HL-60 (cell line): ENCODE data around the gene LYAR.

Experiments
- DNase-seq, 2 experiments: peaks; one replicate each; pipeline ENCODE4 v3.0.0-alpha.2; 2010 to 2020; ENCODE audit warnings: low read depth in 1 of 2, low spot score in 1 of 2
- H3K27ac ChIP-seq: fragments of 250-450 bp; sonication (Bioruptor Pico); replicated peaks from 2 replicates; pipeline ENCODE4 v1.5.1; 2020; ENCODE audit warnings: mild to moderate bottlenecking, moderate library complexity
- H3K27me3 ChIP-seq: fragments of 250-450 bp; sonication (Bioruptor Pico); 2 replicates; pipeline ENCODE4 v1.5.1; 2021; ENCODE audit warnings: mild to moderate bottlenecking, moderate library complexity; ENCODE audit not compliant: insufficient read depth, poor library complexity, severe bottlenecking
- H3K4me3 ChIP-seq: replicated peaks from 2 replicates; pipeline ENCODE4 v1.5.1; 2011; ENCODE audit warnings: mild to moderate bottlenecking, control low read depth, low read length; ENCODE audit not compliant: insufficient read depth
- GABPA ChIP-seq: IDR thresholded peaks from 2 replicates; pipeline ENCODE4 v1.6.1; 2012; ENCODE audit warnings: low read depth
- POLR2AphosphoS5 ChIP-seq: IDR thresholded peaks from 2 replicates; pipeline ENCODE4 v1.6.1; 2012; ENCODE audit warnings: low read depth
- REST ChIP-seq: IDR thresholded peaks from 2 replicates; pipeline ENCODE4 v1.6.1; 2012; ENCODE audit warnings: low read depth; ENCODE audit not compliant: insufficient replicate concordance
- SPI1 ChIP-seq: IDR thresholded peaks from 2 replicates; pipeline ENCODE4 v1.6.1; 2012; ENCODE audit warnings: low read depth, mild to moderate bottlenecking, borderline replicate concordance
- TF ChIP-seq, protein P1 (sequence below): IDR thresholded peaks from one replicate; pipeline ENCODE4 v1.5.1; 2011; ENCODE audit warnings: low read length, control low read depth, inconsistent platforms; ENCODE audit not compliant: insufficient read depth

LYAR gene

DNA sequence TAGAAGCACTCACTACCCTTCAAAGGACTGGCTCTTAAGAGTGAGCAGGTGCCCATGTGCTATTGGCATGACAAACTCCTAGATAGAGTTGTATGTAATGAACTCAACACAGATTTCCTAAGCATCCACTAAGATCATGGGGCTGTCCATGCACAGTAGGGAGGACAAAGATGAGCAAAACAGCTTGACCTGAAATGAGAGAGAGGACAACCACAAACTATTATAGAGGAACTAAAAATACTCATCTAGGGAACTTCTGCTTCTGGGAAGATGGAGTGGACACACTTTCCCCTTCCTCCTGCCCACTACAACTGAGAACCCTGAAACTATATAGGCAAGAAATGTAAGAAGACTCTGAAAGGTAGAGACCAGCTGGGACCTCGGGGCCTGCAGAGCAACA is 21.2 kb downstream of the LYAR start:
- no peak for DNase-seq
- Histone ChIP-seq H3K4me3 (no peak overlapping the region), H3K27me3 (no peaks in the 10 kb centered on the region), H3K27ac (no peak overlapping the region)
- TF ChIP-seq POLR2AphosphoS5 (no peak), REST (no peak)

- DNase-seq = no peak
- H3K27me3 ChIP-seq = no peaks in the 10 kb centered on the region
- no peak overlapping the region for H3K27ac ChIP-seq
- no peak for TF ChIP-seq REST
- no peak for TF ChIP-seq SPI1
- no peak for TF ChIP-seq POLR2AphosphoS5
- TF ChIP-seq, protein P1, sequence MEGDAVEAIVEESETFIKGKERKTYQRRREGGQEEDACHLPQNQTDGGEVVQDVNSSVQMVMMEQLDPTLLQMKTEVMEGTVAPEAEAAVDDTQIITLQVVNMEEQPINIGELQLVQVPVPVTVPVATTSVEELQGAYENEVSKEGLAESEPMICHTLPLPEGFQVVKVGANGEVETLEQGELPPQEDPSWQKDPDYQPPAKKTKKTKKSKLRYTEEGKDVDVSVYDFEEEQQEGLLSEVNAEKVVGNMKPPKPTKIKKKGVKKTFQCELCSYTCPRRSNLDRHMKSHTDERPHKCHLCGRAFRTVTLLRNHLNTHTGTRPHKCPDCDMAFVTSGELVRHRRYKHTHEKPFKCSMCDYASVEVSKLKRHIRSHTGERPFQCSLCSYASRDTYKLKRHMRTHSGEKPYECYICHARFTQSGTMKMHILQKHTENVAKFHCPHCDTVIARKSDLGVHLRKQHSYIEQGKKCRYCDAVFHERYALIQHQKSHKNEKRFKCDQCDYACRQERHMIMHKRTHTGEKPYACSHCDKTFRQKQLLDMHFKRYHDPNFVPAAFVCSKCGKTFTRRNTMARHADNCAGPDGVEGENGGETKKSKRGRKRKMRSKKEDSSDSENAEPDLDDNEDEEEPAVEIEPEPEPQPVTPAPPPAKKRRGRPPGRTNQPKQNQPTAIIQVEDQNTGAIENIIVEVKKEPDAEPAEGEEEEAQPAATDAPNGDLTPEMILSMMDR = no peak
- TF ChIP-seq GABPA = no peak
- H3K4me3 ChIP-seq = no peak overlapping the region
These were observed 22.0 kb downstream of the LYAR start for GRCh38 chr4:4267981-4268380.

DNA sequence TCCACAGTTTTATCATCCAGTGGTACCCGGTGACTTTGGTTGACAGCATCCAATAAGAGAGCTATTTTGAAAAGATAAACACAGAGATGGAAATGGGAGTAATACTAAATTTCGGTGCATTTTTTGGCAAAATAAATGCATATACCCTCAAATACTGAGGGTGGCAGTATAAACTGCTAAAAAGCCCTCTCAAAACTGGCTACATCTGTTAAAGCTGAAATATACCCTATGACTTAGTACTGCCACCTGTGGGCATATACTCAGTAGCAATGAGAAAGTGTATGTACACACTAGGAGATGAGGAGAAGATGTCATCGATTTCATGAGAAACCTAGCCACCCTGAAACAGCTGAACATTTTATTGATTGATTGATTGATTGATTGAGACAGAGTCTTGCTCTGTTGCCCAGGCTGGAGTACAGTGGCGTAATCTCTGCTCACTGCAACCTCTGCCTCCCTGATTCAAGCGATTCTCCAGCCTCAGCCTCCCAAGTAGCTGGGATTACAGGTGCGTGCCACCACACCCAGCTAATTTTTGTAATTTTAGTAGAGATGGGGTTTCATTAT is 29.7 kb downstream of the LYAR start:
- DNase-seq = peak in 1 of 2 experiments; percentile 36
- TF ChIP-seq, protein P1 = peak; percentile 54
- TF ChIP-seq POLR2AphosphoS5 = no peak
- TF ChIP-seq SPI1 = no peak
- no peak for TF ChIP-seq REST
- TF ChIP-seq GABPA = no peak
- Histone ChIP-seq H3K27me3 (no peaks in the 10 kb centered on the region), H3K27ac (no peak overlapping the region), H3K4me3 (no peak overlapping the region)
